Liver (tissue), 3 donors: ENCODE measurements around the gene FAM83D.

Source experiments
- ATF3 ChIP-seq: IDR thresholded peaks from 2 replicates; pipeline ENCODE4 v1.6.1; 2016; ENCODE audit warnings: antibody characterized with exemption
- CTCF ChIP-seq: fragments of 150-350 bp; IDR thresholded peaks from 2 replicates; pipeline ENCODE4 v1.5.1; 2017; ENCODE audit warnings: improper control_type of control experiment, low read depth, low read length; ENCODE audit not compliant: missing input control
- FOXA1 ChIP-seq: IDR thresholded peaks from 2 replicates; pipeline ENCODE4 v1.6.1; 2016; ENCODE audit warnings: antibody characterized with exemption
- GABPA ChIP-seq, 2 donors: IDR thresholded peaks in 1 of 2; conservative IDR thresholded peaks in 1 of 2; 2 replicates each; pipeline ENCODE4 v1.6.1; 2016; ENCODE audit warnings: antibody characterized with exemption in 2 of 2, mild to moderate bottlenecking in 1 of 2, moderate library complexity in 1 of 2
- RAD21 ChIP-seq, 2 donors: IDR thresholded peaks; 2 replicates each; pipeline ENCODE4 v1.6.1; 2016; ENCODE audit warnings: antibody characterized with exemption in 2 of 2, mild to moderate bottlenecking in 2 of 2
- REST ChIP-seq: IDR thresholded peaks from 2 replicates; pipeline ENCODE4 v1.6.1; 2016; ENCODE audit warnings: antibody characterized with exemption, mild to moderate bottlenecking
- RXRA ChIP-seq, 2 donors: IDR thresholded peaks; 2 replicates each; pipeline ENCODE4 v1.6.1; 2017 to 2018; ENCODE audit warnings: antibody characterized with exemption in 2 of 2, mild to moderate bottlenecking in 1 of 2
- SP1 ChIP-seq: IDR thresholded peaks from 2 replicates; pipeline ENCODE4 v1.6.1; 2018; ENCODE audit warnings: antibody characterized with exemption, mild to moderate bottlenecking
- TAF1 ChIP-seq: conservative IDR thresholded peaks from 2 replicates; pipeline ENCODE4 v1.6.1; 2016; ENCODE audit warnings: antibody characterized with exemption, mild to moderate bottlenecking
- YY1 ChIP-seq: IDR thresholded peaks from 2 replicates; pipeline ENCODE4 v1.6.1; 2016; ENCODE audit warnings: antibody characterized with exemption, mild to moderate bottlenecking
- ZBTB33 ChIP-seq: IDR thresholded peaks from 2 replicates; pipeline ENCODE4 v1.6.1; 2016; ENCODE audit warnings: antibody characterized with exemption
- TF ChIP-seq, protein P1 (sequence below): IDR thresholded peaks from 2 replicates; pipeline ENCODE4 v1.6.1; 2016; ENCODE audit warnings: antibody characterized with exemption
- donor health status: healthy.
- donor health status: healthy.

- TF ChIP-seq ATF3 = no peak
- TF ChIP-seq CTCF = no peak
- no peak for TF ChIP-seq ZBTB33
- no peak for TF ChIP-seq RAD21 (IDR thresholded peaks at IDR 0.05)
- no peak for TF ChIP-seq GABPA (IDR thresholded peaks at IDR 0.05 in 1 of 2, conservative IDR thresholded peaks at IDR 0.05 in 1 of 2)
- no peak for TF ChIP-seq SP1
- no peak for TF ChIP-seq YY1
- TF ChIP-seq REST = no peak
- TF ChIP-seq TAF1 = no peak
- TF ChIP-seq, protein P1, sequence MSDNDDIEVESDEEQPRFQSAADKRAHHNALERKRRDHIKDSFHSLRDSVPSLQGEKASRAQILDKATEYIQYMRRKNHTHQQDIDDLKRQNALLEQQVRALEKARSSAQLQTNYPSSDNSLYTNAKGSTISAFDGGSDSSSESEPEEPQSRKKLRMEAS = no peak
- TF ChIP-seq RXRA (IDR thresholded peaks at IDR 0.05) = no peak
- TF ChIP-seq FOXA1 = no peak
Measured at GRCh38 chr20:38897267-38897666, 28.9 kb upstream of the FAM83D start.
